HEK293 (cell line): ENCODE data around the gene LSM5.

ENCODE experiments used
- GLI2 ChIP-seq: fragments of 450-650 bp; formaldehyde crosslinking; IDR thresholded peaks from 2 replicates; pipeline ENCODE4; 2017; ENCODE audit warnings: missing biosample characterization, missing genetic modification characterization, low read depth, borderline replicate concordance
- GLI4 ChIP-seq: fragments of 450-650 bp; formaldehyde crosslinking; IDR thresholded peaks from 2 replicates; pipeline ENCODE4 v1.5.1; 2016; ENCODE audit warnings: missing biosample characterization, missing genetic modification characterization
- HOXA7 ChIP-seq: sonication (generic); formaldehyde crosslinking; IDR thresholded peaks from 2 replicates; pipeline ENCODE4 v1.8.1; 2022; ENCODE audit warnings: missing genetic modification reagents, borderline replicate concordance
- KLF1 ChIP-seq: fragments of 450-650 bp; formaldehyde crosslinking; IDR thresholded peaks from 2 replicates; pipeline ENCODE4 v1.5.1; 2016; ENCODE audit warnings: missing biosample characterization, missing genetic modification characterization
- OSR2 ChIP-seq: fragments of 450-650 bp; formaldehyde crosslinking; IDR thresholded peaks from 2 replicates; pipeline ENCODE4 v1.5.1; 2016; ENCODE audit warnings: missing biosample characterization, missing genetic modification characterization
- WT1 ChIP-seq: fragments of 450-650 bp; formaldehyde crosslinking; IDR thresholded peaks from 2 replicates; pipeline ENCODE4 v1.5.1; 2016; ENCODE audit warnings: missing biosample characterization, missing genetic modification characterization
- ZBTB20 ChIP-seq: fragments of 450-650 bp; formaldehyde crosslinking; IDR thresholded peaks from 2 replicates; pipeline ENCODE4 v1.5.1; 2016; ENCODE audit warnings: missing biosample characterization, missing genetic modification characterization
- ZFP69B ChIP-seq: fragments of 450-650 bp; formaldehyde crosslinking; IDR thresholded peaks from 2 replicates; pipeline ENCODE4 v1.5.1; 2016; ENCODE audit warnings: missing biosample characterization, missing genetic modification characterization
- ZNF112 ChIP-seq: fragments of 450-650 bp; formaldehyde crosslinking; IDR thresholded peaks from 2 replicates; pipeline ENCODE4 v1.5.0; 2017; ENCODE audit warnings: missing biosample characterization, missing genetic modification characterization
- ZNF138 ChIP-seq: fragments of 450-650 bp; formaldehyde crosslinking; IDR thresholded peaks from 2 replicates; pipeline ENCODE4 v1.5.1; 2016; ENCODE audit warnings: missing biosample characterization, missing genetic modification characterization, borderline replicate concordance
- ZNF157 ChIP-seq: fragments of 450-650 bp; formaldehyde crosslinking; IDR thresholded peaks from 2 replicates; pipeline ENCODE4 v1.5.1; 2016; ENCODE audit warnings: missing biosample characterization, missing genetic modification characterization
- ZNF24 ChIP-seq: fragments of 450-650 bp; formaldehyde crosslinking; IDR thresholded peaks from 2 replicates; pipeline ENCODE4 v1.5.1; 2016; ENCODE audit warnings: missing biosample characterization, missing genetic modification characterization
- ZNF266 ChIP-seq: fragments of 450-650 bp; formaldehyde crosslinking; IDR thresholded peaks from 2 replicates; pipeline ENCODE4 v1.5.1; 2016; ENCODE audit warnings: missing biosample characterization, missing genetic modification characterization, low read depth
- ZNF324 ChIP-seq: fragments of 450-650 bp; formaldehyde crosslinking; IDR thresholded peaks from 2 replicates; pipeline ENCODE4 v1.5.1; 2016; ENCODE audit warnings: missing biosample characterization, missing genetic modification characterization
- ZNF404 ChIP-seq: fragments of 450-650 bp; formaldehyde crosslinking; IDR thresholded peaks from 2 replicates; pipeline ENCODE4 v1.5.1; 2017; ENCODE audit warnings: missing biosample characterization, missing genetic modification characterization
- ZNF501 ChIP-seq: fragments of 450-650 bp; formaldehyde crosslinking; IDR thresholded peaks from 2 replicates; pipeline ENCODE4 v1.5.1; 2016; ENCODE audit warnings: missing biosample characterization, missing genetic modification characterization
- ZNF510 ChIP-seq: fragments of 450-650 bp; formaldehyde crosslinking; IDR thresholded peaks from 2 replicates; pipeline ENCODE4 v1.5.1; 2018; ENCODE audit warnings: mild to moderate bottlenecking, missing genetic modification characterization, missing biosample characterization; ENCODE audit not compliant: insufficient replicate concordance
- ZNF548 ChIP-seq: fragments of 450-650 bp; formaldehyde crosslinking; IDR thresholded peaks from 2 replicates; pipeline ENCODE4 v1.5.1; 2016; ENCODE audit warnings: missing biosample characterization, missing genetic modification characterization
- ZNF585B ChIP-seq: fragments of 450-650 bp; formaldehyde crosslinking; IDR thresholded peaks from 2 replicates; pipeline ENCODE4 v1.5.1; 2016; ENCODE audit warnings: missing biosample characterization, missing genetic modification characterization
- ZNF596 ChIP-seq: fragments of 450-650 bp; IDR thresholded peaks from 2 replicates; pipeline ENCODE4 v1.5.0; 2018; ENCODE audit warnings: missing biosample characterization, mild to moderate bottlenecking, missing genetic modification characterization, moderate library complexity
- ZNF626 ChIP-seq: fragments of 450-650 bp; sonication (Bioruptor Pico); formaldehyde crosslinking; IDR thresholded peaks from 2 replicates; pipeline ENCODE4 v1.5.1; 2018; ENCODE audit warnings: missing biosample characterization, missing genetic modification characterization, inconsistent platforms
- ZNF660 ChIP-seq: fragments of 450-650 bp; IDR thresholded peaks from 2 replicates; pipeline ENCODE4 v1.5.1; 2018; ENCODE audit warnings: missing biosample characterization, mild to moderate bottlenecking, missing genetic modification characterization
- ZNF777 ChIP-seq: fragments of 450-650 bp; formaldehyde crosslinking; IDR thresholded peaks from 2 replicates; pipeline ENCODE4 v1.5.1; 2017; ENCODE audit warnings: missing biosample characterization, missing genetic modification characterization, borderline replicate concordance
- TF ChIP-seq, protein P1 (sequence below): fragments of 450-650 bp; formaldehyde crosslinking; IDR thresholded peaks from 2 replicates; pipeline ENCODE4; 2016; ENCODE audit warnings: missing biosample characterization, missing genetic modification characterization
- TF ChIP-seq, protein P2 (sequence below): fragments of 450-650 bp; formaldehyde crosslinking; IDR thresholded peaks from 2 replicates; pipeline ENCODE4 v1.5.1; 2016; ENCODE audit warnings: missing biosample characterization, missing genetic modification characterization
- TF ChIP-seq, protein P3 (sequence below): sonication (generic); formaldehyde crosslinking; IDR thresholded peaks from 2 replicates; pipeline ENCODE4 v1.8.1; 2022; ENCODE audit warnings: mild to moderate bottlenecking, moderate library complexity, missing genetic modification reagents
- TF ChIP-seq, protein P4 (sequence below): fragments of 450-650 bp; formaldehyde crosslinking; IDR thresholded peaks from 2 replicates; pipeline ENCODE4 v1.5.0; 2017; ENCODE audit warnings: missing biosample characterization, missing genetic modification characterization, borderline replicate concordance
- TF ChIP-seq, protein P5 (sequence below): fragments of 450-650 bp; formaldehyde crosslinking; IDR thresholded peaks from 2 replicates; pipeline ENCODE4 v1.5.1; 2016; ENCODE audit warnings: missing biosample characterization, missing genetic modification characterization
- TF ChIP-seq, protein P6 (sequence below): fragments of 450-650 bp; formaldehyde crosslinking; IDR thresholded peaks from 2 replicates; pipeline ENCODE4 v1.5.1; 2016; ENCODE audit warnings: missing biosample characterization, missing genetic modification characterization
- TF ChIP-seq, protein P7 (sequence below): fragments of 450-650 bp; formaldehyde crosslinking; IDR thresholded peaks from 2 replicates; pipeline ENCODE4 v1.5.1; 2016; ENCODE audit warnings: missing biosample characterization, missing genetic modification characterization

Gene LSM5

DNA sequence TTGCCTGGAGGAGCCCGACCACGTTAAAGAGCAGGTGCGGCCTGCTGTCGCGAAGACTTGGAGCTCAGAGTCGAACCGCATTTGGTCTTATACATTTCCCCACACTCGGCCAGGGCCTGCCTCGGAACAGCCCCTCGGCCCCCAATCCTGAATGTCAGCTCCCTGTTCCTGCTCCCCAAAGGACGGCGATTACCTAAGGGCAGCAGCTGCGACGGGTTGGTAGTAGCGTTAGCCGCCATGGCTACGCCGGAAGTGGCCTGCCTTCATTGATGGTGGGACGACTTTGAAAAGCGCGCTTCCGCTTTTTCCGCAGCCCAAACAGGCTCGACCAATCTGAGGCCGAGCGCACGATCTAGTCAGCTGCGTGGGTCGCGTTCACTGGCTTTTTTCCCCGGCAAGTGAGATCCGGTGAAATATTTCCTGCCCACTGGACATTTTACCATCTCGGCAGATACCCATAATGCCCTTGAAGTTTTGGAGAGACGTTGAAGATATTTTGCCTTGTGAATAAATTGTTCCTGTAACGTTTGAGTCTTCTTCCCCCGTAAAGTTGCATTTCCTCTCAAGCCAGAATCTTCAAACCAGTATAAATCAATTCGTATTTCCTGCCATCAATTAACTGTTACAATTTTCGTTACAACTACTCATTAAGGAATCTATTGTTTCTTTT is at the start of gene LSM5 (continued):
- TF ChIP-seq, protein P1, sequence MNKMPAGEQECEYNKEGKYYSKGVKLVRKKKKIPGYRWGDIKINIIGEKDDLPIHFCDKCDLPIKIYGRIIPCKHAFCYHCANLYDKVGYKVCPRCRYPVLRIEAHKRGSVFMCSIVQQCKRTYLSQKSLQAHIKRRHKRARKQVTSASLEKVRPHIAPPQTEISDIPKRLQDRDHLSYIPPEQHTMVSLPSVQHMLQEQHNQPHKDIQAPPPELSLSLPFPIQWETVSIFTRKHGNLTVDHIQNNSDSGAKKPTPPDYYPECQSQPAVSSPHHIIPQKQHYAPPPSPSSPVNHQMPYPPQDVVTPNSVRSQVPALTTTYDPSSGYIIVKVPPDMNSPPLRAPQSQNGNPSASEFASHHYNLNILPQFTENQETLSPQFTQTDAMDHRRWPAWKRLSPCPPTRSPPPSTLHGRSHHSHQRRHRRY (tag by site-specific recombination), result no peak
- TF ChIP-seq ZNF596 (tag by site-specific recombination), result no peak
- no peak for TF ChIP-seq GLI4 (tag by site-specific recombination)
- no peak for TF ChIP-seq ZNF266
- peak; percentile 79 for TF ChIP-seq ZNF501 (tag by site-specific recombination)
- TF ChIP-seq ZNF404, result no peak
- TF ChIP-seq ZNF548 (tag by site-specific recombination), result no peak
- no peak for TF ChIP-seq ZNF138 (tag by site-specific recombination)
- peak; percentile 82; the same call in 1 of the 2 replicates for TF ChIP-seq ZNF324 (tag by site-specific recombination)
- TF ChIP-seq ZNF660 (tag by site-specific recombination), result peak; percentile 70; the same call in 1 of the 2 replicates
- no peak for TF ChIP-seq ZNF626 (tag by site-specific recombination)
- TF ChIP-seq WT1 (tag by site-specific recombination), result no peak
- peak; percentile 11; the same call in 1 of the 2 replicates for TF ChIP-seq ZBTB20 (tag by site-specific recombination)
- TF ChIP-seq, protein P2, sequence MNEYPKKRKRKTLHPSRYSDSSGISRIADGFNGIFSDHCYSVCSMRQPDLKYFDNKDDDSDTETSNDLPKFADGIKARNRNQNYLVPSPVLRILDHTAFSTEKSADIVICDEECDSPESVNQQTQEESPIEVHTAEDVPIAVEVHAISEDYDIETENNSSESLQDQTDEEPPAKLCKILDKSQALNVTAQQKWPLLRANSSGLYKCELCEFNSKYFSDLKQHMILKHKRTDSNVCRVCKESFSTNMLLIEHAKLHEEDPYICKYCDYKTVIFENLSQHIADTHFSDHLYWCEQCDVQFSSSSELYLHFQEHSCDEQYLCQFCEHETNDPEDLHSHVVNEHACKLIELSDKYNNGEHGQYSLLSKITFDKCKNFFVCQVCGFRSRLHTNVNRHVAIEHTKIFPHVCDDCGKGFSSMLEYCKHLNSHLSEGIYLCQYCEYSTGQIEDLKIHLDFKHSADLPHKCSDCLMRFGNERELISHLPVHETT (tag by site-specific recombination), result peak; percentile 69
- TF ChIP-seq OSR2, result no peak
- TF ChIP-seq KLF1 (tag by site-specific recombination), result no peak
- 0 out of 2 replicates have a peak, but pooled peaks have one; percentile 41 for TF ChIP-seq ZFP69B (tag by site-specific recombination)
- TF ChIP-seq, protein P3, sequence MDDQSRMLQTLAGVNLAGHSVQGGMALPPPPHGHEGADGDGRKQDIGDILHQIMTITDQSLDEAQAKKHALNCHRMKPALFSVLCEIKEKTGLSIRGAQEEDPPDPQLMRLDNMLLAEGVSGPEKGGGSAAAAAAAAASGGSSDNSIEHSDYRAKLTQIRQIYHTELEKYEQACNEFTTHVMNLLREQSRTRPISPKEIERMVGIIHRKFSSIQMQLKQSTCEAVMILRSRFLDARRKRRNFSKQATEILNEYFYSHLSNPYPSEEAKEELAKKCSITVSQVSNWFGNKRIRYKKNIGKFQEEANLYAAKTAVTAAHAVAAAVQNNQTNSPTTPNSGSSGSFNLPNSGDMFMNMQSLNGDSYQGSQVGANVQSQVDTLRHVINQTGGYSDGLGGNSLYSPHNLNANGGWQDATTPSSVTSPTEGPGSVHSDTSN, result no peak; the same call in 1 of the 2 replicates
- TF ChIP-seq ZNF585B, result no peak
- TF ChIP-seq HOXA7 (CRISPR knock-in tag), result no peak
- TF ChIP-seq, protein P4, sequence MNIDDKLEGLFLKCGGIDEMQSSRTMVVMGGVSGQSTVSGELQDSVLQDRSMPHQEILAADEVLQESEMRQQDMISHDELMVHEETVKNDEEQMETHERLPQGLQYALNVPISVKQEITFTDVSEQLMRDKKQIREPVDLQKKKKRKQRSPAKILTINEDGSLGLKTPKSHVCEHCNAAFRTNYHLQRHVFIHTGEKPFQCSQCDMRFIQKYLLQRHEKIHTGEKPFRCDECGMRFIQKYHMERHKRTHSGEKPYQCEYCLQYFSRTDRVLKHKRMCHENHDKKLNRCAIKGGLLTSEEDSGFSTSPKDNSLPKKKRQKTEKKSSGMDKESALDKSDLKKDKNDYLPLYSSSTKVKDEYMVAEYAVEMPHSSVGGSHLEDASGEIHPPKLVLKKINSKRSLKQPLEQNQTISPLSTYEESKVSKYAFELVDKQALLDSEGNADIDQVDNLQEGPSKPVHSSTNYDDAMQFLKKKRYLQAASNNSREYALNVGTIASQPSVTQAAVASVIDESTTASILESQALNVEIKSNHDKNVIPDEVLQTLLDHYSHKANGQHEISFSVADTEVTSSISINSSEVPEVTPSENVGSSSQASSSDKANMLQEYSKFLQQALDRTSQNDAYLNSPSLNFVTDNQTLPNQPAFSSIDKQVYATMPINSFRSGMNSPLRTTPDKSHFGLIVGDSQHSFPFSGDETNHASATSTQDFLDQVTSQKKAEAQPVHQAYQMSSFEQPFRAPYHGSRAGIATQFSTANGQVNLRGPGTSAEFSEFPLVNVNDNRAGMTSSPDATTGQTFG (tag by site-specific recombination), result no peak
- TF ChIP-seq ZNF157 (tag by site-specific recombination), result no peak
- TF ChIP-seq, protein P5, sequence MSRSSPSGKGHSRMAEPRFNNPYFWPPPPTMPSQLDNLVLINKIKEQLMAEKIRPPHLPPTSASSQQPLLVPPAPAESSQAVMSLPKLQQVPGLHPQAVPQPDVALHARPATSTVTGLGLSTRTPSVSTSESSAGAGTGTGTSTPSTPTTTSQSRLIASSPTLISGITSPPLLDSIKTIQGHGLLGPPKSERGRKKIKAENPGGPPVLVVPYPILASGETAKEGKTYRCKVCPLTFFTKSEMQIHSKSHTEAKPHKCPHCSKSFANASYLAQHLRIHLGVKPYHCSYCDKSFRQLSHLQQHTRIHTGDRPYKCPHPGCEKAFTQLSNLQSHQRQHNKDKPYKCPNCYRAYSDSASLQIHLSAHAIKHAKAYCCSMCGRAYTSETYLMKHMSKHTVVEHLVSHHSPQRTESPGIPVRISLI (tag by site-specific recombination), result peak; percentile 61; the same call in 1 of the 2 replicates
- TF ChIP-seq ZNF24, result no peak
- no peak for TF ChIP-seq ZNF112 (tag by site-specific recombination)
- no peak for TF ChIP-seq ZNF510 (tag by site-specific recombination)
- TF ChIP-seq, protein P6, sequence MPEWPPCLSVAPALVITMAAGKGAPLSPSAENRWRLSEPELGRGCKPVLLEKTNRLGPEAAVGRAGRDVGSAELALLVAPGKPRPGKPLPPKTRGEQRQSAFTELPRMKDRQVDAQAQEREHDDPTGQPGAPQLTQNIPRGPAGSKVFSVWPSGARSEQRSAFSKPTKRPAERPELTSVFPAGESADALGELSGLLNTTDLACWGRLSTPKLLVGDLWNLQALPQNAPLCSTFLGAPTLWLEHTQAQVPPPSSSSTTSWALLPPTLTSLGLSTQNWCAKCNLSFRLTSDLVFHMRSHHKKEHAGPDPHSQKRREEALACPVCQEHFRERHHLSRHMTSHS, result no peak
- TF ChIP-seq ZNF777, result no peak
- TF ChIP-seq, protein P7, sequence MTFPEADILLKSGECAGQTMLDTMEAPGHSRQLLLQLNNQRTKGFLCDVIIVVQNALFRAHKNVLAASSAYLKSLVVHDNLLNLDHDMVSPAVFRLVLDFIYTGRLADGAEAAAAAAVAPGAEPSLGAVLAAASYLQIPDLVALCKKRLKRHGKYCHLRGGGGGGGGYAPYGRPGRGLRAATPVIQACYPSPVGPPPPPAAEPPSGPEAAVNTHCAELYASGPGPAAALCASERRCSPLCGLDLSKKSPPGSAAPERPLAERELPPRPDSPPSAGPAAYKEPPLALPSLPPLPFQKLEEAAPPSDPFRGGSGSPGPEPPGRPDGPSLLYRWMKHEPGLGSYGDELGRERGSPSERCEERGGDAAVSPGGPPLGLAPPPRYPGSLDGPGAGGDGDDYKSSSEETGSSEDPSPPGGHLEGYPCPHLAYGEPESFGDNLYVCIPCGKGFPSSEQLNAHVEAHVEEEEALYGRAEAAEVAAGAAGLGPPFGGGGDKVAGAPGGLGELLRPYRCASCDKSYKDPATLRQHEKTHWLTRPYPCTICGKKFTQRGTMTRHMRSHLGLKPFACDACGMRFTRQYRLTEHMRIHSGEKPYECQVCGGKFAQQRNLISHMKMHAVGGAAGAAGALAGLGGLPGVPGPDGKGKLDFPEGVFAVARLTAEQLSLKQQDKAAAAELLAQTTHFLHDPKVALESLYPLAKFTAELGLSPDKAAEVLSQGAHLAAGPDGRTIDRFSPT (tag by site-specific recombination), result no peak
- TF ChIP-seq GLI2 (tag by site-specific recombination), result no peak
